LNCaP clone FGC (cell line): ENCODE measurements around the gene IL6R.
"Not testable (repeated sequence)": the region's sequence is repeated elsewhere in the genome, so short reads cannot be mapped to it uniquely, and the experiment has no call there.

ENCODE experiments used
- DNase-seq: peaks from one replicate; pipeline ENCODE4 v3.0.0-alpha.2; 2011; ENCODE audit warnings: low read depth
- H3K4me3 ChIP-seq: 2 replicates; pipeline ENCODE4 v1.5.1; 2011; ENCODE audit warnings: mild to moderate bottlenecking, low read depth, low read length, control low read depth
- CTCF ChIP-seq: IDR thresholded peaks from 2 replicates; pipeline ENCODE4 v1.5.1; 2012; ENCODE audit warnings: mild to moderate bottlenecking; ENCODE audit not compliant: control insufficient read depth, insufficient read depth; ENCODE audit errors: extremely low read depth

IL6R gene

GRCh38 chr1:154404984-154405746, at the start of gene IL6R:
TSS of gene IL6R (plus strand) at chr1:154405343. CDS start at chr1:154405630, 287 bp downstream.
- peak; percentile 66 for TF ChIP-seq CTCF
- peak within 1 kb of the TSS; percentile 85 for H3K4me3 ChIP-seq
- peak; percentile 71 for DNase-seq

DNA sequence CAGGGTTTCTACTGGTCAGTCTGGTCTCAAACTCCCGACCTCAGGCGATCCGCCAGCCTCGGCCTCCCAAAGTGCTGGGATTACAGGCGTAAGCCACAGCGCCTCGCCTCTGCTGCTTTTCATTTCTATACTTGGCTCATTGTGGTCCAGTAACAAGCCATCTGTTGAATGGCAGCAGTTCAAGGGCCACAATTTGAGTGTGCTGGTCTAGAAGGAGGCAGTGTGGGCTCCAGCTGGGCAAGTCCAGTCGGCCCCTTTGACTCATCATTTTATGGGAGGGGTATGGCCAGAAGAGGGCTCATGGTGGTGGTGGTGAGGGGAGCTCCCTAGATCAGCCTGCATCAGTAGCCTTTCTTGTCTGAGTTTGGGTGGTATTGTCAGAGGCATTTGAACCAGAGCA, 46.6 kb upstream of the IL6R start:
- H3K4me3 ChIP-seq, result no peak overlapping the region
- no peak for TF ChIP-seq CTCF
- DNase-seq, result no peak

DNA sequence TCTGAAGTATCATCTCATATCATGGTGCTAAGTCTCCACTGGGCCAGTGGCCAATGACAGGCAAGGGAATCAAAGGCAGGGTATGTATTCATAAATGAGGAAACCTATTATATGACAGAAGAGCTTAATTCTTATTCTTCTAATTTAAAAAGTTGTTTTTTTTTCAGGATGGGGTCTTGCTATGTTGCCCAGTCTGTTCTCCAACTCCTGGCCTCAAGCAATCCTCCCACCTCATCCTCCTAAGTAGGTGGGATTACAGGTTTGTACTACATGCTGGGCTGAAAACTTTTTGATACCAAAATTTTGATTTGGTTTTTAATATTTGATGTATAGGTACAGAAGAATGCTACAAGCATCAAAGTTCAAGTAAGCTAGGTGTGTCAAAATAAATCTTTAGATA, 44.9 kb upstream of the IL6R start:
- H3K4me3 ChIP-seq, result no peak overlapping the region
- TF ChIP-seq CTCF, result no peak
- DNase-seq, result no peak

DNA sequence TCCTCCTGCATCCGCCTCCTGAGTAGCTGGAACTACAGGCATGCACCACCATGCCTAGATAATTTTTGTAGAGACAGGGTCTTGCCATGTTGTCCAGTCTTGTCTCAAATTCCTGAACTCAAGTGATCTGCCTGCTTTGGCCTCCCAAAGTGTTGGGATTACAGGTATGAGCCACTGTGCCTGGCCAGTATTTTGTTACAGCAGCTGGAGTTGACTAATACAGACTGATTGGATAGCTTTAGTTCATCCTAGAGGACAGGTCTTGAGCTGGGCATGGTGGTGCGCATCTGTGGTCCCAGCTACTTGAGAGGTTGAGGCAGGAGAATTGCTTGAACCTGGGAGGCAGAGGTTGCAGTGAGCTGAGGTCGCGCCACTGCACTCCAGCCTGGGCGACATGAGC, 44.3 kb upstream of the IL6R start:
- DNase-seq, H3K4me3 ChIP-seq: not testable (repeated sequence)

DNA sequence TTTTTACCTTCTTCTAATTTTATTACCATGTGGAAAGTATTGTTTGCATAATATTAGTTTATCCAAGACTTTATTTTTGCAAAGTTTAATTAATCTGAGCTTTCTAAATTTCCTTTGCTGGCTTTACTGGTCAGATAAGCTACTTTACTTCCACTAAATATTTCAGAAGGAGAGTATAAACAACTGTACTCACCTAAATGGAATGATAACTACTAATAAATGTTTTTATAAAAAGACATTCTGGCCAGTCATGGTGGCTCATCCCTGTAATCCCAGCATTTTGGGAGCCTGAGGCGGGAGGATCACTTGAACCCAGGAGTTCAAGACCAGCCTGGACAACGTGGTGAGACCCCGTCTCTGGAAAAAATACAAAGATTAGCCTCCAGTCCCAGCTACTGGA, 43.8 kb upstream of the IL6R start:
- no peak for TF ChIP-seq CTCF
- no peak overlapping the region for H3K4me3 ChIP-seq
- DNase-seq, result no peak

DNA sequence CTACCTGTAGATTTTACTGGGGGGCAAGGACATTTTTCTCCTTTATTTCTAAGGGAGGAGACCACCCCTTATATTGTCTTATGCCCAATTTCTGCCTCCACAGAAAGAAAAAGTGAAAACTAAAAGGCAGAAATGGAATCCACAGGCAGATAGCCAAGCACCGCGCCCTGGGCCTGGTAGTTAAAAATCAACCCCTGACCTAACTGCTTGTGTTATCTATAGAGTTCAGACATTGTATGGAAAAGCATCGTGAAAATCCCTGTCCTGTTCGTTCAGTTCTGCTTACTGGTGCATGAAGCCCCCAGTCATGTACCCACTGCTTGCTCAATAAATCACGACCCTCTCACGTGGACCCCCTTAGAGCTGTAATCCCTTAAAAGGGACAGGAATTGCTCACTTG, 33.7 kb upstream of the IL6R start:
- DNase-seq, result no peak
- no peak for TF ChIP-seq CTCF
- H3K4me3 ChIP-seq, result no peak overlapping the region

GRCh38 chr1:154373777-154374357, 31.3 kb upstream of the IL6R start:
- DNase-seq, H3K4me3 ChIP-seq: not testable (repeated sequence)

- DNase-seq, result no peak
- no peak overlapping the region for H3K4me3 ChIP-seq
- TF ChIP-seq CTCF, result no peak
These were observed 25.8 kb upstream of the IL6R start for GRCh38 chr1:154379301-154379700.
